ENCODE results near the gene KCNQ1. TPM values are rescaled to one million over a fixed set of nuclear protein-coding genes. Genes with fewer than 3 reads are reported as not detected.

KCNQ1 gene
- total RNA-seq, 1 donor from 2014 or later = 52.9 TPM

DNA sequence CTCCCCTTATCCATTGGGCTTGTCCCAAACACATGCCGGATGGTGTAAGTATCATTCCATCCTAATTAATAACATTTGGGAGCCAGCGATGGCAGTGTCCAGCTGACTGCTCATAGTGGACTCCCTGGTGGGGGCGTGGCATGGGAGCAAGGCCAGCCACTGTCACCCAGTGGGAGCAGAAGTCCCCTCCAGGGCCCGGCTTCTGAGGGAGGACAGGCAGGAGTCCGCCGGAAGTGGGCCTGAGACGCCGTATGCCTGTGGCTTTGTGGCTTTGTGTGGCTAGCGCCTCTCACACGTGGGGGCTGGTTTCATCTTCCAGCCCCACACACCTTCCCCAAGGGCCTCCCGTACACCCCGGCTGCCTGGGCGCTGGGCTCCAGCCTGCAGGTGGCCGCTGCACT, 124.5 kb downstream of the KCNQ1 start:
- H3K36me3 ChIP-seq = no peaks in the 10 kb centered on the region
- ATAC-seq (no peak), DNase-seq (peak; percentile 52)
- no peaks in the 10 kb centered on the region for H3K27me3 ChIP-seq
- no peak overlapping the region for H3K27ac ChIP-seq
- H3K4me1 ChIP-seq = no peaks in the 10 kb centered on the region
- no peaks in the 10 kb centered on the region for H3K9me3 ChIP-seq
- intact Hi-C loops (cut with DNase I) = no loop called here
- no peak overlapping the region for H3K4me3 ChIP-seq
- TF ChIP-seq CTCF (IDR thresholded peaks at IDR 0.05) = no peak

- TF ChIP-seq CTCF (IDR thresholded peaks at IDR 0.05) = no peak
- Histone ChIP-seq H3K9me3 (no peaks in the 10 kb centered on the region), H3K36me3 (no peaks in the 10 kb centered on the region), H3K4me1 (no peaks in the 10 kb centered on the region), H3K27me3 (no peaks in the 10 kb centered on the region), H3K4me3 (no peak overlapping the region), H3K27ac (no peak overlapping the region)
- DNase-seq = peak; percentile 60
- intact Hi-C loops (cut with DNase I) = no loop called here
- ATAC-seq = no peak
Observed at GRCh38 chr11:2569731-2570210, 125.0 kb downstream of the KCNQ1 start.

- Histone ChIP-seq H3K27me3 (no peaks in the 10 kb centered on the region), H3K27ac (no peak overlapping the region), H3K36me3 (no peaks in the 10 kb centered on the region), H3K4me3 (no peak overlapping the region), H3K4me1 (no peaks in the 10 kb centered on the region), H3K9me3 (no peaks in the 10 kb centered on the region)
- no peak for TF ChIP-seq CTCF (IDR thresholded peaks at IDR 0.05)
- no peak for ATAC-seq
- intact Hi-C loops (cut with DNase I) = no loop called here
- peak; percentile 45 for DNase-seq
Observed at GRCh38 chr11:2570211-2570811, 125.5 kb downstream of the KCNQ1 start.

- no peak overlapping the region for H3K27ac ChIP-seq
- H3K27me3 ChIP-seq = no peaks in the 10 kb centered on the region
- TF ChIP-seq CTCF (IDR thresholded peaks at IDR 0.05) = no peak
- DNase-seq (peak; percentile 58), ATAC-seq (no peak)
- intact Hi-C loops (cut with DNase I) = no loop called here
- H3K4me1 ChIP-seq = no peaks in the 10 kb centered on the region
- H3K36me3 ChIP-seq = no peaks in the 10 kb centered on the region
- H3K4me3 ChIP-seq = no peak overlapping the region
- H3K9me3 ChIP-seq = no peaks in the 10 kb centered on the region
Observed at GRCh38 chr11:2570841-2571597, 126.2 kb downstream of the KCNQ1 start.

DNA sequence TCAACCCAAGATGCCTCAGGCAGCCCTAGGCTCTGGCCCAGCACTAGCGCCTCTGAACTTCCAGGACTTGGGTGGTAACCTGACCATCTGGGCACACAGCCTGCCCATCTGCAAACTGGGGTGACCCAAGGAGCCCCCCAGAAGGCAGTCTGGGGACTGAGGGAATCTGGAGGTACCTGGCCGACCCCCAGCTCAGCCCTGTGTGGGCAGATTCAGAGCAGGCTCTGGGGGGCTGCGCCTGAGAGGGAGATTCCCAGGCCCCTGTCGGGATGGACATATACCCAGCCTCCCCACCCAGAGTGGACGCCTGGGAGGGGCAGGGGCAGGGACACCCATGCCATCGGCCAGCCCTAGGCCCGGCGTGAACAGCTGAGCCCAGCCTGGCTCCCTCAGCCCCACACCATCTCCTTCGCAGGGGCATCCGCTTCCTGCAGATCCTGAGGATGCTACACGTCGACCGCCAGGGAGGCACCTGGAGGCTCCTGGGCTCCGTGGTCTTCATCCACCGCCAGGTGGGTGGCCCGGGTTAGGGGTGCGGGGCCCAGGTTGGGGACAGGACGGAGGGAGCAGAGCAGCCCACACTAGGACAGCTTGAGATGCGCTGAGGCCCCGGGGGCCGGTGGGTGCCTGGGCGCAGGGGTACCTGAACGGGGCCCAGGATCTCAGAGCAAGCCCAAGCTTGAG, 126.9 kb downstream of the KCNQ1 start:
- Histone ChIP-seq H3K27ac (no peak overlapping the region), H3K4me1 (no peaks in the 10 kb centered on the region), H3K27me3 (no peaks in the 10 kb centered on the region), H3K9me3 (no peaks in the 10 kb centered on the region), H3K36me3 (no peaks in the 10 kb centered on the region), H3K4me3 (no peak overlapping the region)
- ATAC-seq (no peak), DNase-seq (peak; percentile 53)
- intact Hi-C loops (cut with DNase I) = no loop called here
- no peak for TF ChIP-seq CTCF (IDR thresholded peaks at IDR 0.05)

All from upper lobe of right lung (tissue), 1 donor.